Tibial nerve (tissue), 3 donors: ENCODE measurements around the gene LIFR.

Experiments used
- POLR2A ChIP-seq, 2 donors: fragments of 450-650 bp; IDR thresholded peaks; one replicate each; pipeline ENCODE4 v1.6.1; 2017; ENCODE audit warnings: antibody characterized with exemption in 2 of 2, mild to moderate bottlenecking in 2 of 2, moderate library complexity in 2 of 2
- TF ChIP-seq, protein P1 (sequence below), 5 experiments: fragments of 200-600 bp in 3 of 5; fragments of 450-650 bp in 2 of 5; sonication (generic) in 3 of 5; IDR thresholded peaks; one replicate each; pipeline ENCODE4 v1.5.1; 2016 to 2019; ENCODE audit warnings: antibody characterized with exemption in 5 of 5, mild to moderate bottlenecking in 3 of 5, moderate library complexity in 2 of 5

DNA sequence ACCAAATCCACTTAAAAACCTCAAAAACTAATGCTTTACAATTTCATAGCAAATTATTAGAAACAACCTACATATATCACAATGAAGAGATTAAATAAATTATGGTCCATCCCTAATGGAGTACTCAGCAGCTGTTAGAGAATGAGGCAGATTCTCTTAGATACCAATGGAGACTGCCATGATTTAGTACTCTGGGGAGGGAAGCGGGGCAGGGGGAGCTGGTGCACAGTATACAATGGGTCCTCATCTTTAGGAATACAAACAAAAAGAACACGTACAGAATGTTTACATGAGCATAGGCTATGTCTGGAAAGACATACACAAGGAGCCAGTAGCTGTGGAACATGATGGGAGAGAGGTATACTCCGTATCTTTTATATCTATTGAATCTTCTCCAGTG, 2.0 kb downstream of the LIFR start:
- TF ChIP-seq POLR2A (IDR thresholded peaks at IDR 0.05), result no peak
- TF ChIP-seq, protein P1, sequence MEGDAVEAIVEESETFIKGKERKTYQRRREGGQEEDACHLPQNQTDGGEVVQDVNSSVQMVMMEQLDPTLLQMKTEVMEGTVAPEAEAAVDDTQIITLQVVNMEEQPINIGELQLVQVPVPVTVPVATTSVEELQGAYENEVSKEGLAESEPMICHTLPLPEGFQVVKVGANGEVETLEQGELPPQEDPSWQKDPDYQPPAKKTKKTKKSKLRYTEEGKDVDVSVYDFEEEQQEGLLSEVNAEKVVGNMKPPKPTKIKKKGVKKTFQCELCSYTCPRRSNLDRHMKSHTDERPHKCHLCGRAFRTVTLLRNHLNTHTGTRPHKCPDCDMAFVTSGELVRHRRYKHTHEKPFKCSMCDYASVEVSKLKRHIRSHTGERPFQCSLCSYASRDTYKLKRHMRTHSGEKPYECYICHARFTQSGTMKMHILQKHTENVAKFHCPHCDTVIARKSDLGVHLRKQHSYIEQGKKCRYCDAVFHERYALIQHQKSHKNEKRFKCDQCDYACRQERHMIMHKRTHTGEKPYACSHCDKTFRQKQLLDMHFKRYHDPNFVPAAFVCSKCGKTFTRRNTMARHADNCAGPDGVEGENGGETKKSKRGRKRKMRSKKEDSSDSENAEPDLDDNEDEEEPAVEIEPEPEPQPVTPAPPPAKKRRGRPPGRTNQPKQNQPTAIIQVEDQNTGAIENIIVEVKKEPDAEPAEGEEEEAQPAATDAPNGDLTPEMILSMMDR (IDR thresholded peaks at IDR 0.05), result no peak
